IMR-90 (cell line): Measurements from ENCODE around the gene DPF3.

Experiments
- BHLHE40 ChIP-seq: fragments of 150-350 bp; IDR thresholded peaks from 2 replicates; pipeline ENCODE4 v1.6.1; 2016; ENCODE audit warnings: mild to moderate bottlenecking, low read depth, low read length
- CEBPB ChIP-seq: IDR thresholded peaks from 2 replicates; pipeline ENCODE4 v1.6.1; 2012; ENCODE audit warnings: low read depth, low read length, improper control_type of control experiment
- FOS ChIP-seq: fragments of 150-350 bp; IDR thresholded peaks from 2 replicates; pipeline ENCODE4 v1.6.1; 2016; ENCODE audit warnings: low read depth, low read length
- MAZ ChIP-seq: IDR thresholded peaks from 2 replicates; pipeline ENCODE4 v1.6.1; 2012; ENCODE audit warnings: low read depth, mild to moderate bottlenecking, low read length, improper control_type of control experiment, moderate library complexity, borderline replicate concordance
- NFE2L2 ChIP-seq: fragments of 150-350 bp; IDR thresholded peaks from 2 replicates; pipeline ENCODE4 v1.6.1; 2016; ENCODE audit warnings: low read depth, mild to moderate bottlenecking, low read length
- POLR2A ChIP-seq: IDR thresholded peaks from 2 replicates; pipeline ENCODE4 v1.6.1; 2012; ENCODE audit warnings: mild to moderate bottlenecking, low read depth, low read length
- RAD21 ChIP-seq: IDR thresholded peaks from 2 replicates; pipeline ENCODE4 v1.6.1; 2012; ENCODE audit warnings: low read length, improper control_type of control experiment
- USF2 ChIP-seq: fragments of 150-350 bp; IDR thresholded peaks from 2 replicates; pipeline ENCODE4 v1.6.1; 2017; ENCODE audit warnings: mild to moderate bottlenecking, antibody characterized with exemption, low read length, low read depth
- TF ChIP-seq, protein P1 (sequence below): conservative IDR thresholded peaks from 2 replicates; pipeline ENCODE4 v1.5.1; 2012; ENCODE audit warnings: mild to moderate bottlenecking, low read depth, low read length, improper control_type of control experiment

DNA sequence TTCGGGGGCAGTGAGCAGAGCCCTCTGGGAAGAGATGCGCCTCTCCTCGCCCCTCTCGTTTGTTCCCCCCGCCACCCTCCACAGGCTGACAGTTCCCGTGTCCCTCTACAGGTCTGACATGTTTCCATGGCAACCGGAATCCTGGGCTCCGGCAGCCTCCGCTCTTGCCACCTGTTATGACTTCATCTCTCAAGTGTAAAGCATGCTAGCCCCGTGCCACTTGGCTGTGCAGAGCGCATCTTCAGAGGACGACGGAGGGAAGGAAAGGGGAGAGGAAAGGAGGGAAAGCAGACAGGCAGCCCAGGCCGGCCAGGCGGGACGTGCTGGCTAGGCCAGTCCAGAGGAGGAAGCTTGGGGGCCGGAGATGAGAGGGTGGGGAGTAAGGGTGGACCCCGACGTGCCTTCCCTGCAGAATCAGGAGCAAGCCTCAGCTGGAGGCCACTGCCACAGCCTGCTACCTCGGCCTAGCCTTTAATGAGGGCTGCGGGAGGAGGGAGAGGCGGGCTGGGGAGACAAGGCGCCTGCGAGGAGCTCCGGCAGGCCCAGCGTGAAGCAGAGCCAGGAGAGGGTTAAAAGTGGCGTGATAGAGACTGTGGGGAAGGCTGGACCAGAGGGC lies 214.3 kb downstream of the DPF3 start:
- TF ChIP-seq, protein P1, sequence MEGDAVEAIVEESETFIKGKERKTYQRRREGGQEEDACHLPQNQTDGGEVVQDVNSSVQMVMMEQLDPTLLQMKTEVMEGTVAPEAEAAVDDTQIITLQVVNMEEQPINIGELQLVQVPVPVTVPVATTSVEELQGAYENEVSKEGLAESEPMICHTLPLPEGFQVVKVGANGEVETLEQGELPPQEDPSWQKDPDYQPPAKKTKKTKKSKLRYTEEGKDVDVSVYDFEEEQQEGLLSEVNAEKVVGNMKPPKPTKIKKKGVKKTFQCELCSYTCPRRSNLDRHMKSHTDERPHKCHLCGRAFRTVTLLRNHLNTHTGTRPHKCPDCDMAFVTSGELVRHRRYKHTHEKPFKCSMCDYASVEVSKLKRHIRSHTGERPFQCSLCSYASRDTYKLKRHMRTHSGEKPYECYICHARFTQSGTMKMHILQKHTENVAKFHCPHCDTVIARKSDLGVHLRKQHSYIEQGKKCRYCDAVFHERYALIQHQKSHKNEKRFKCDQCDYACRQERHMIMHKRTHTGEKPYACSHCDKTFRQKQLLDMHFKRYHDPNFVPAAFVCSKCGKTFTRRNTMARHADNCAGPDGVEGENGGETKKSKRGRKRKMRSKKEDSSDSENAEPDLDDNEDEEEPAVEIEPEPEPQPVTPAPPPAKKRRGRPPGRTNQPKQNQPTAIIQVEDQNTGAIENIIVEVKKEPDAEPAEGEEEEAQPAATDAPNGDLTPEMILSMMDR = no peak
- no peak for TF ChIP-seq MAZ
- TF ChIP-seq POLR2A = no peak
- TF ChIP-seq FOS = no peak
- no peak for TF ChIP-seq USF2
- no peak for TF ChIP-seq NFE2L2
- no peak for TF ChIP-seq BHLHE40
- TF ChIP-seq CEBPB = no peak
- no peak for TF ChIP-seq RAD21
